Kidney epithelial cell (primary cell): ENCODE results near the gene CACNA1F. TPM values are rescaled to one million over a fixed set of nuclear protein-coding genes. Genes with fewer than 3 reads are reported as not detected.

Source experiments
- DNase-seq: peaks from one replicate; pipeline ENCODE4 v3.0.0-alpha.2; 2010; ENCODE audit warnings: low read depth
- H3K27me3 ChIP-seq: 2 replicates; pipeline ENCODE4 v1.6.0; 2011; ENCODE audit warnings: low read length; ENCODE audit not compliant: control insufficient read depth, insufficient read depth
- H3K36me3 ChIP-seq: 2 replicates; pipeline ENCODE4 v1.5.1; 2011; ENCODE audit warnings: low read length; ENCODE audit not compliant: control insufficient read depth, insufficient read depth
- H3K4me3 ChIP-seq: 2 replicates; pipeline ENCODE4 v1.5.1; 2011; ENCODE audit warnings: low read depth, mild to moderate bottlenecking, control low read depth, low read length
- total RNA-seq: library from RNA; depleted of rRNA; stranded (reverse); fragments of >200 nt; gene quantifications from 2 replicates; pipeline ENCODE4 v1.2.3, GENCODE V29; 2015
- TF ChIP-seq, protein P1 (sequence below): IDR thresholded peaks from 2 replicates; pipeline ENCODE4 v1.5.1; 2011; ENCODE audit warnings: mild to moderate bottlenecking, moderate library complexity, low read length, control low read depth, inconsistent platforms; ENCODE audit not compliant: insufficient read depth, poor library complexity, severe bottlenecking

CACNA1F gene
- total RNA-seq, 1 donor from 2014 or later: not detected

DNA sequence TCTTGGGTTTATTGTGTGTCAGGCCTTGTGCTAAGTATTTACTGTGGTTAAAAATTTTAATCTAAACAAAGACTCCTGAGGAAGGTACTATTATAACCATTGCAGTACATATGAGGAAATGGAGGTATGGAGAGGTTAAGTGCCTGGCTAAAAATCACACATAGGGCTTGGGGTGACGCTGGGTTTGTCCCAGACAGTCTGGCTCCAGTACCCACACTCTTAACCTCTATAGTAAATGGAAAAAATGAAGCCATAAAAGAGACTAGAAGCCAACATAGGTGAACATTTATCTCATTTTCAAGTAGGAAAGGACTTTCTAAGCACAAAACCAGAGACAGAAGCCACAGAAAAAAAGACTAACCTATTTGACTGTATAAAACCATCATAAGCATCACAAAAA is 29.5 kb upstream of the CACNA1F start:
- Histone ChIP-seq H3K36me3 (no peaks in the 10 kb centered on the region), H3K4me3 (no peak overlapping the region), H3K27me3 (no peaks in the 10 kb centered on the region)
- TF ChIP-seq, protein P1, sequence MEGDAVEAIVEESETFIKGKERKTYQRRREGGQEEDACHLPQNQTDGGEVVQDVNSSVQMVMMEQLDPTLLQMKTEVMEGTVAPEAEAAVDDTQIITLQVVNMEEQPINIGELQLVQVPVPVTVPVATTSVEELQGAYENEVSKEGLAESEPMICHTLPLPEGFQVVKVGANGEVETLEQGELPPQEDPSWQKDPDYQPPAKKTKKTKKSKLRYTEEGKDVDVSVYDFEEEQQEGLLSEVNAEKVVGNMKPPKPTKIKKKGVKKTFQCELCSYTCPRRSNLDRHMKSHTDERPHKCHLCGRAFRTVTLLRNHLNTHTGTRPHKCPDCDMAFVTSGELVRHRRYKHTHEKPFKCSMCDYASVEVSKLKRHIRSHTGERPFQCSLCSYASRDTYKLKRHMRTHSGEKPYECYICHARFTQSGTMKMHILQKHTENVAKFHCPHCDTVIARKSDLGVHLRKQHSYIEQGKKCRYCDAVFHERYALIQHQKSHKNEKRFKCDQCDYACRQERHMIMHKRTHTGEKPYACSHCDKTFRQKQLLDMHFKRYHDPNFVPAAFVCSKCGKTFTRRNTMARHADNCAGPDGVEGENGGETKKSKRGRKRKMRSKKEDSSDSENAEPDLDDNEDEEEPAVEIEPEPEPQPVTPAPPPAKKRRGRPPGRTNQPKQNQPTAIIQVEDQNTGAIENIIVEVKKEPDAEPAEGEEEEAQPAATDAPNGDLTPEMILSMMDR: no peak
- no peak for DNase-seq

DNA sequence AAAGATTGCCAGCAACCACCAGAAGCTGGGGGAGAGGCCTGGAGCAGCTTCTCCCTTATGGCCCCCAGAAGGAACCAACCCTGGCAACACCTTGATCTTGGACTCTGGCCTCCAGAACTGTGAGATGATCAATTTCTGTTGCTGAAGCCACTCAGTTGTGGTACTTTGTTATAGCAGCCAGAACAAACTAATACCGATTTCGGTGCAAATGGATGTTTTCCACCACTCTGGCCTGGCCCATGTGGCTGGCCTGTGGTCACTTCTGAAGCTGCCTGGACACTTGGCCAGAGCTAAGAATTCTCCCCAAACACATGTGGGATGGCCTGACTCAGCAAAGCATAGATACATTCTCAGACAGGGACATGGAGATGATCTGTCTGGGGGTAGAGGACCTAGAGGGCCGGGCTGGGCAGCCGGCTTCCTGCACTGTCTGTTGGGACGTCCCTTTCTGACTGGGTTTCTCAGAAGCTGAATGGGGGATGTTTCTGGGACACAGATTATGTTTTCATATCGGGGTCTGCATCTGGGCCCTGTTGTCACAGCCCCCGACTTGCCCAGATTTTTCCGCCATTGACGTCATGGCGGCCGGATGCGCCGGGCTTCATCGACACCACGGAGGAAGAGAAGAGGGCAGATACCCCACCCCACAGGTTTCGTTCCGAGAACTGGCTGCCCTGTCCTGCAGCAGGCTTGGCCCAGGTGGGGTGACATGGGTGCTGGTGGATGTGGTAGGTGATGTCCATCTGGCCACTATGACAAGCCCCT is 27.3 kb upstream of the CACNA1F start:
- TF ChIP-seq, protein P1: no peak

DNA sequence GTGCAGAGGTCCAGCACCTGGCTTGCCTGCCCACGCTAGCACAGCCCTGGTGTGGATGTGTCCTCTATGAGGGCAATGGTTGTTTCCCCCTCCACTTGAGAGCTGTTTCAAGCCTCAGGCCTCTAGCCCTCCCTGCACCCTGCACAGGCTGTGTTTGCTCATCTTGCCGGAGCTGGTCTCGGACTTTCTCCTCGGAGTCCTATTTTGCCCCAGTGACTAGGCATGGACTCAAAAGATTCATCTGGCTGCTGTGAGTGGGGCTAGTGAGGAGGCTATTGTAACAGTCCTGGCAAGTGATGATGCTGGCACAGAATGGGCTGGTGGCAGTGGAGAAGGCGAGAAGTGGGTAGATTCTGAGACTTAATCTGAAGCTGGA is 25.6 kb upstream of the CACNA1F start:
- H3K27me3 ChIP-seq: no peaks in the 10 kb centered on the region
- DNase-seq: no peak
- no peaks in the 10 kb centered on the region for H3K36me3 ChIP-seq
- no peak overlapping the region for H3K4me3 ChIP-seq
- TF ChIP-seq, protein P1: no peak

More for the DNA sequence above, 27.3 kb upstream of the CACNA1F start:
- H3K36me3 ChIP-seq: no peaks in the 10 kb centered on the region
- no peak overlapping the region for H3K4me3 ChIP-seq
- H3K27me3 ChIP-seq: no peaks in the 10 kb centered on the region
- DNase-seq: no peak

DNA sequence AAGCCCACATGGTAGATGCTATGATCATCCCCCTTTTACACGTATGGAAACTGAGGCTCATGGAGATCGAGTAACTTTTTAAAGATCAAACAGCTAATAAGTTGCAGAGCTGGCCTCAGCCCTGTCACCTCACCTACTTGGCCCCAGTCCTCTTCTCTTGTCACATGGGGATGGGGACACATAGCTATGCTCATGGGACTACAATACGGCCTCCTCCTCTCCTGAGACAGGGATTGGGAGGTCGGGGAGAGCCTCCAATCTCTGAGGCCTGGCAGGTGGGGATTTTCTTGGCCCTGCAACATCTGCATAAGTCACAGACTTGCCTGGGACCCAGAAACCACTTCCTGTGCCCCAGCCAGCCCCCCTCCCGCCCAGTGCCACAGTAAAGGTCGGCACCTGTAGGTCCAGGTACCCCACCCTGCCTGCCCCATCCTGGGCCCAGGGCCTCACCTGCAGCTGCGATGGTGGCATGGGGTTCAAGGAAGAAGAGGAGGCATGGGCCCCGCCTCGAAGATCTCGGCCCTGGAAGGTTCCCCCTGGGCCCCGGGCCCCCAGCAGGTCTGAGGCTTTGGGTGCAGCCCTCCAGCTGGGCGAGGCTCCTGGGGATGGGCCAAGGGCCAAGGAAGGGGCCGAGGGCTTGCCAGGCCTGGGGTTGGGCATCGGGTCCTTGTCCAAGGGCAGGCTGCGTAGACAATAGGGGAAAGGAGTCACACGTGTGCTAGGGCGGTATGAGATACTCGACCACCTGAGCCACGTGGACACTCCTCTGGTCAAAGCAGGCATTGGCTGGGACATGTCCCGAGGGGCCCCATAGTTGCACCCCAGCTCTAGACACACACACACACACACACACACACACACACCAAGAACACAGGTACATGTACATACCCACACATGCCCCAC is 25.0 kb upstream of the CACNA1F start:
- no peaks in the 10 kb centered on the region for H3K36me3 ChIP-seq
- TF ChIP-seq, protein P1: no peak
- DNase-seq: no peak
- H3K27me3 ChIP-seq: no peaks in the 10 kb centered on the region
- no peak overlapping the region for H3K4me3 ChIP-seq

DNA sequence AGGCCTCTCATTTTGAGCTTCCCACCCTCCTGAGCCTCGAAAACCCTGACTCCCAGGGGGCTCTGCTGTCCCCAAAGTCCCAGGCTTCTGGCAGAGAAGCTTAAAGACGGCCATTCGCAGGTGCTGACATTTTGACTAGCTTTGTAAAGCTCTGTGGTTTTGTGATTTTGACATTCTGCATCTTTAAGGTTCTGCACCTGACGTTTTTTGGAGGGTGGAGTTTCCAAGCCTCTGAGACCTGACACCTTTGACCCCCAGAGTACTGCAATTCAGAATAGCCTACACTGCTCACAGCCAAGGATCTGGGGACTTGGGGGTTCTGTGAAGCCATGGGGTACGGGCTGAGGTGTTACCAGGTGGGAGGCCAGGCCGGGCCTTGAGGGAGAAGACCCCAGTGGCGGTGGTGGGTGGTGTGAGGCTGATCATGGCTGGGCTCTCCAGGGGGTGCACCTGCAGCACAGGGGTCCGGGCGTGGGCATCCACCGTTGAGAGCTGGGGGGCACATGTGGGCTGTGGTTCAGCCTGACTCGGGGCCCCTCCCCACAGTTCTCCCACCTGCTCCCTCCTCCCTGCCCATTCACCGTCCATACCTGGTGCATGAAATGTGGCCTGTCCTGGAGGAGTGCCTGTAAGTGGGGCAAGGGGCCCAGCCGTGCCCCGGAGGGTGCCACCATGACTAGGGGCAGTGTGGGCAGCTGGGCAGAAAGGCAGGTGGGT is 24.1 kb upstream of the CACNA1F start:
- DNase-seq: no peak
- Histone ChIP-seq H3K36me3 (no peaks in the 10 kb centered on the region), H3K4me3 (no peak overlapping the region), H3K27me3 (no peaks in the 10 kb centered on the region)
- TF ChIP-seq, protein P1: no peak
